Karpas-422 (cell line): ENCODE measurements around the gene GLRA1. TPM values are rescaled to one million over a fixed set of nuclear protein-coding genes. Genes with fewer than 3 reads are reported as not detected.

Experiments
- DNase-seq: peaks from one replicate; pipeline ENCODE4 v3.0.0-alpha.2; 2015
- H2AFZ ChIP-seq: fragments of 200-600 bp; sonication (generic); 2 replicates; pipeline ENCODE4 v1.6.1; 2014; ENCODE audit warnings: antibody characterized with exemption, low read length, mixed read lengths
- H3K27ac ChIP-seq: fragments of 200-600 bp; sonication (generic); 2 replicates; pipeline ENCODE4 v1.5.1; 2014; ENCODE audit warnings: mild to moderate bottlenecking, low read length, moderate library complexity
- H3K27me3 ChIP-seq: fragments of 200-600 bp; sonication (generic); 2 replicates; pipeline ENCODE4 v1.6.1; 2014; ENCODE audit warnings: low read length, mixed read lengths
- H3K36me3 ChIP-seq: fragments of 200-600 bp; sonication (generic); 2 replicates; pipeline ENCODE4 v1.6.1; 2014; ENCODE audit warnings: low read length, mixed read lengths; ENCODE audit not compliant: insufficient read depth
- H3K4me1 ChIP-seq: fragments of 200-600 bp; sonication (generic); 2 replicates; pipeline ENCODE4 v1.6.1; 2014; ENCODE audit warnings: mild to moderate bottlenecking, low read length, mixed read lengths
- H3K4me2 ChIP-seq: fragments of 200-600 bp; sonication (generic); 2 replicates; pipeline ENCODE4 v1.6.1; 2014; ENCODE audit warnings: low read length, low read depth, mild to moderate bottlenecking; ENCODE audit not compliant: poor library complexity, severe bottlenecking
- H3K4me3 ChIP-seq: fragments of 200-600 bp; sonication (generic); 2 replicates; pipeline ENCODE4 v1.5.1; 2014; ENCODE audit warnings: mild to moderate bottlenecking, antibody characterized with exemption, low read length, mixed read lengths
- H3K79me2 ChIP-seq: fragments of 200-600 bp; sonication (generic); 2 replicates; pipeline ENCODE4 v1.6.1; 2014; ENCODE audit warnings: mild to moderate bottlenecking, low read length, mixed read lengths
- H3K9ac ChIP-seq: fragments of 200-600 bp; sonication (generic); 2 replicates; pipeline ENCODE4 v1.6.0; 2014; ENCODE audit warnings: low read length
- H3K9me2 ChIP-seq: fragments of 200-600 bp; sonication (generic), shearing (Covaris generic); replicated peaks from 2 replicates; pipeline ENCODE4 v1.6.0; 2014; ENCODE audit warnings: mild to moderate bottlenecking, low read length, moderate library complexity; ENCODE audit not compliant: insufficient read depth
- H3K9me3 ChIP-seq: fragments of 300-700, 200-600 bp; sonication (generic); 2 replicates; pipeline ENCODE4 v1.6.1; 2014; ENCODE audit warnings: low read length, mixed read lengths
- H4K20me1 ChIP-seq: fragments of 200-600 bp; sonication (generic); 2 replicates; pipeline ENCODE4 v1.6.1; 2014; ENCODE audit warnings: mild to moderate bottlenecking, antibody characterized with exemption, low read length, low read depth; ENCODE audit not compliant: insufficient read depth
- small RNA-seq: library from RNA; depleted of rRNA; stranded (forward); fragments of <200 nt; gene quantifications from one replicate; pipeline ENCODE3, GENCODE V24; 2014
- total RNA-seq: library from RNA; depleted of rRNA; stranded (reverse); fragments of >200 nt; shearing (Covaris generic); gene quantifications from 2 replicates; pipeline ENCODE4 v1.2.3, GENCODE V29; 2014; ENCODE audit warnings: low replicate concordance; rRNA removed

Gene GLRA1
- total RNA-seq, 1 experiment from 2014 or later: not detected

DNA sequence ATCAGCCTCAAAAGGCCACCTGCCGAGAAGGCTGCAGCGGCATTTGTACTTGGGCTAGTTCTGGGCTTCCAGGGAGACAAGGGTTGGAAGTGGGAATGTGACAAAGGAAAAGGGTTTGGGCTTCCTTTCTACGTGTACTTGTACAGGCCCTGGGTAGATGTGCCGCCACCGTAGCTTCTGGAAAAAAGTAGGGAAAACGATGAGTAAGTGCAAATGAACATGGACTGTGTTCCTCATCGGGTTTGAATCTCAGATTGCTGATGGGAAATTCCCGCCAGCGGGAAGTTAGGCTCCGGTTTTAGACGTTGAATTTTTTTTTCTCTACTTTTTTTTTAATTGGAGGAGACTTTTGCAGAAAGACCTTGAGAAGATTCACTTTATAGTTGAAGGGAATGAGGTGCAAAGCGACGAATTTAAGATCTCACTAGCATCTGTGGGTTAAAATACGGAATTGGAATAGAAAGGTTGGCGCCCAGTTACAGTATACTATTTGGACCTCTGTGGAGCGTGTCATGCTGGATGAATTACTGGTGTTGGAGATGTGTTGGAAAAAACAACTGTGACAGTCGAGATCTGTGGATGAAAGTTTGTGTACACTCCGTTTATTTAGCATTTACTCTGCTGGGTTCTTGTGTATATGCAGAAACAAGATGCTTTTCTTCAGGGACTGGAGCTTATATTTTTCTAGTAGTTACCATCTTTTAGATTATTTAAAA, 151.6 kb downstream of the GLRA1 start:
- H3K4me2 ChIP-seq: peak overlapping the region; percentile 98
- H3K79me2 ChIP-seq: peaks cover 63% of the 10 kb centered on the region
- H4K20me1 ChIP-seq: peaks cover 57% of the 10 kb centered on the region
- peak overlapping the region; percentile 68; the same call in 1 of the 2 replicates for H3K27ac ChIP-seq
- H2AFZ ChIP-seq: no peak overlapping the region
- peaks cover 50% of the 10 kb centered on the region for H3K36me3 ChIP-seq
- no peaks in the 10 kb centered on the region for H3K9me3 ChIP-seq
- peak overlapping the region; percentile 93 for H3K9ac ChIP-seq
- DNase-seq: no peak
- no peaks in the 10 kb centered on the region for H3K27me3 ChIP-seq
- H3K4me3 ChIP-seq: peak overlapping the region; percentile 95
- peaks cover 61% of the 10 kb centered on the region for H3K4me1 ChIP-seq
- H3K9me2 ChIP-seq: no peaks in the 10 kb centered on the region

Small RNAs within 50 kb of the gene (small RNA-seq; reads per million reads assigned to genes)
- gene RNA5SP198: not detected

Other genes with a start within 250 kb of the GLRA1 start
- gene SPARC, start 237.9 kb downstream of the GLRA1 start, total RNA-seq: 0.54 TPM in 1 of 2 replicates, not detected in the other
- gene ATOX1, start 166.2 kb downstream of the GLRA1 start, total RNA-seq: 104 and 114 TPM in 2 replicates
- gene G3BP1, start 152.9 kb downstream of the GLRA1 start, total RNA-seq: 130 and 186 TPM in 2 replicates